Uterus (tissue), 4 donors: ENCODE results near the gene STRN. TPM values are rescaled to one million over a fixed set of nuclear protein-coding genes. Genes with fewer than 3 reads are reported as not detected.

Experiments
- DNase-seq, 2 donors: peaks; one replicate each; pipeline ENCODE4 v3.0.0-alpha.2; 2019 to 2020
- H3K27ac ChIP-seq, 2 donors: fragments of 200-600 bp; sonication (generic); 1 replicate in 1 of 2; 2 replicates in 1 of 2; pipeline ENCODE4 v1.5.1; 2016 to 2018
- H3K27me3 ChIP-seq, 2 donors: fragments of 200-600 bp; sonication (generic); one replicate each; pipeline ENCODE4 v1.5.1; 2018 to 2019; ENCODE audit warnings: control low read depth in 1 of 2
- H3K36me3 ChIP-seq, 2 donors: fragments of 200-600 bp; sonication (generic); one replicate each; pipeline ENCODE4 v1.5.1; 2019; ENCODE audit warnings: control low read depth in 1 of 2
- H3K4me1 ChIP-seq, 2 donors: fragments of 200-600 bp; sonication (generic); one replicate each; pipeline ENCODE4 v1.5.1; 2018 to 2019; ENCODE audit warnings: control low read depth in 1 of 2
- H3K4me3 ChIP-seq, 2 donors: fragments of 200-600 bp; sonication (generic); 1 replicate in 1 of 2; 2 replicates in 1 of 2; pipeline ENCODE4 v1.5.1; 2018 to 2019; ENCODE audit warnings: mild to moderate bottlenecking in 1 of 2
- H3K9me3 ChIP-seq, 2 donors: fragments of 200-600 bp; sonication (generic); one replicate each; pipeline ENCODE4 v1.5.1; 2019; ENCODE audit warnings: control low read depth in 1 of 2
- POLR2A ChIP-seq, 2 donors: fragments of 450-650 bp; IDR thresholded peaks; one replicate each; pipeline ENCODE4 v1.6.1; 2016; ENCODE audit warnings: antibody characterized with exemption in 2 of 2, mild to moderate bottlenecking in 1 of 2, moderate library complexity in 1 of 2
- intact Hi-C: fragments of 100-400 bp; cut with DNase I; formaldehyde crosslinking; loops from one replicate; pipeline ENCODE4 v1.15.1; 2023; ENCODE audit warnings: low total_unique reads
- total RNA-seq, 4 donors: library from RNA; depleted of rRNA in 3 of 4; stranded (reverse); fragments of >200 nt in 3 of 4; gene quantifications; one replicate each; pipeline versions ENCODE4 v1.1.0 to v1.2.4, GENCODE V29; 2014 to 2023
- TF ChIP-seq, protein P1 (sequence below), 4 experiments: fragments of 200-600 bp in 2 of 4; fragments of 450-650 bp in 2 of 4; sonication (generic) in 2 of 4; IDR thresholded peaks; one replicate each; pipeline ENCODE4 v1.5.1; 2016 to 2019; ENCODE audit warnings: antibody characterized with exemption in 4 of 4, mild to moderate bottlenecking in 2 of 4, moderate library complexity in 1 of 4
- donor health status: DM: yes; HTN: yes; CAD: no.

STRN gene
- total RNA-seq, 4 donors from 2014 or later, result 12.0 to 29.0 (median 20.2) TPM

GRCh38 chr2:36819095-36819711, 147.1 kb downstream of the STRN start:
- Histone ChIP-seq H3K36me3 (no peaks in the 10 kb centered on the region), H3K27me3 (no peaks in the 10 kb centered on the region), H3K4me1 (no peaks in the 10 kb centered on the region), H3K4me3 (no peak overlapping the region), H3K9me3 (no peaks in the 10 kb centered on the region), H3K27ac (no peak overlapping the region)
- DNase-seq, result no peak
- TF ChIP-seq, protein P1, sequence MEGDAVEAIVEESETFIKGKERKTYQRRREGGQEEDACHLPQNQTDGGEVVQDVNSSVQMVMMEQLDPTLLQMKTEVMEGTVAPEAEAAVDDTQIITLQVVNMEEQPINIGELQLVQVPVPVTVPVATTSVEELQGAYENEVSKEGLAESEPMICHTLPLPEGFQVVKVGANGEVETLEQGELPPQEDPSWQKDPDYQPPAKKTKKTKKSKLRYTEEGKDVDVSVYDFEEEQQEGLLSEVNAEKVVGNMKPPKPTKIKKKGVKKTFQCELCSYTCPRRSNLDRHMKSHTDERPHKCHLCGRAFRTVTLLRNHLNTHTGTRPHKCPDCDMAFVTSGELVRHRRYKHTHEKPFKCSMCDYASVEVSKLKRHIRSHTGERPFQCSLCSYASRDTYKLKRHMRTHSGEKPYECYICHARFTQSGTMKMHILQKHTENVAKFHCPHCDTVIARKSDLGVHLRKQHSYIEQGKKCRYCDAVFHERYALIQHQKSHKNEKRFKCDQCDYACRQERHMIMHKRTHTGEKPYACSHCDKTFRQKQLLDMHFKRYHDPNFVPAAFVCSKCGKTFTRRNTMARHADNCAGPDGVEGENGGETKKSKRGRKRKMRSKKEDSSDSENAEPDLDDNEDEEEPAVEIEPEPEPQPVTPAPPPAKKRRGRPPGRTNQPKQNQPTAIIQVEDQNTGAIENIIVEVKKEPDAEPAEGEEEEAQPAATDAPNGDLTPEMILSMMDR (IDR thresholded peaks at IDR 0.05), result no peak
- TF ChIP-seq POLR2A (IDR thresholded peaks at IDR 0.05), result no peak
- intact Hi-C loops, result no loop called here

GRCh38 chr2:36818542-36818941, 147.8 kb downstream of the STRN start:
- Histone ChIP-seq H3K9me3 (no peaks in the 10 kb centered on the region), H3K27me3 (no peaks in the 10 kb centered on the region), H3K4me1 (no peaks in the 10 kb centered on the region), H3K27ac (no peak overlapping the region), H3K4me3 (no peak overlapping the region), H3K36me3 (no peaks in the 10 kb centered on the region)
- intact Hi-C loops, result no loop called here
- no peak for TF ChIP-seq POLR2A (IDR thresholded peaks at IDR 0.05)
- no peak for DNase-seq

- intact Hi-C loops, result no loop called here
- TF ChIP-seq, protein P1 (IDR thresholded peaks at IDR 0.05), result no peak
- no peak for TF ChIP-seq POLR2A (IDR thresholded peaks at IDR 0.05)
Measured at GRCh38 chr2:36812196-36812595, 154.1 kb downstream of the STRN start.

DNA sequence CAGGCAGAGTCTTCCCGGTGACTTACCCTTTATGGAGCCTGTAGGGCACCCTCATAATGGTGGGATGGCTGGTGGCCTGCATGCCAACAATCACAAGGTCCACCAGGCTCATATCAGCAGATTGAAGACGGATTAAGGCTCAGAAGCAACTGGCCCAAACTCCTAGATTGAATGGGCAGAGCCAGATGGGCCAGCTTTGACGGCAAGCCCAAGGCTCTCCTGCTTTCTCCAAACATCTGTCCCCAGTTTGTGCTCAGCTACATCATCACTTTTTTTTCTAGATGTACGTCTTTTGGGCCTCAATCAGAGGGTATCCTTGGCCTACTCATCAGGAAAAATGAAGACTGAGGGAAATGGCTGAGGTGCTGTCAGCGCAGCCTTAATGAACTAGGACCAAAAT, 155.3 kb downstream of the STRN start:
- Histone ChIP-seq H3K27ac (no peak overlapping the region), H3K4me3 (no peak overlapping the region), H3K27me3 (no peaks in the 10 kb centered on the region), H3K4me1 (no peaks in the 10 kb centered on the region), H3K36me3 (no peaks in the 10 kb centered on the region), H3K9me3 (no peaks in the 10 kb centered on the region)
- no peak for DNase-seq
- TF ChIP-seq, protein P1 (IDR thresholded peaks at IDR 0.05), result no peak
- no peak for TF ChIP-seq POLR2A (IDR thresholded peaks at IDR 0.05)
- intact Hi-C loops, result no loop called here

More at GRCh38 chr2:36812196-36812595, 154.1 kb downstream of the STRN start:
- Histone ChIP-seq H3K9me3 (no peaks in the 10 kb centered on the region), H3K27me3 (no peaks in the 10 kb centered on the region), H3K4me3 (no peak overlapping the region), H3K27ac (no peak overlapping the region), H3K36me3 (no peaks in the 10 kb centered on the region), H3K4me1 (no peaks in the 10 kb centered on the region)
- DNase-seq, result no peak

GRCh38 chr2:36809069-36809445, 157.3 kb downstream of the STRN start:
- no peak for TF ChIP-seq POLR2A (IDR thresholded peaks at IDR 0.05)
- TF ChIP-seq, protein P1 (IDR thresholded peaks at IDR 0.05), result no peak
- DNase-seq, result no peak
- Histone ChIP-seq H3K4me1 (no peaks in the 10 kb centered on the region), H3K27ac (no peak overlapping the region), H3K36me3 (no peaks in the 10 kb centered on the region), H3K27me3 (no peaks in the 10 kb centered on the region), H3K4me3 (no peak overlapping the region), H3K9me3 (no peaks in the 10 kb centered on the region)
- intact Hi-C loops, result no loop called here
